Keratinocyte (primary cell): ENCODE data around the gene KNL1. TPM values are rescaled to one million over a fixed set of nuclear protein-coding genes. Genes with fewer than 3 reads are reported as not detected.
A peak's percentile ranks its signal among the peaks of the same experiment; 100 is the strongest.
"Not testable (repeated sequence)": the region's sequence is repeated elsewhere in the genome, so short reads cannot be mapped to it uniquely, and the experiment has no call there.

Experiments used
- DNase-seq: peaks from one replicate; pipeline ENCODE4 v3.0.0-alpha.2; 2011; ENCODE audit warnings: low read depth, missing footprints, low spot score
- FAIRE-seq: peaks from 2 replicates; lab custom pipeline; 2011; peaks lifted over from hg19 to GRCh38; lab: Jason Lieb, UNC
- H2AFZ ChIP-seq: 2 replicates; pipeline ENCODE4 v1.6.0; 2012; ENCODE audit warnings: low read length, control low read depth, inconsistent platforms; ENCODE audit not compliant: control insufficient read depth
- H3K27ac ChIP-seq: 2 replicates; pipeline ENCODE4 v1.5.1; 2011; ENCODE audit warnings: low read length; ENCODE audit not compliant: control insufficient read depth, insufficient read depth
- H3K27me3 ChIP-seq: 3 replicates; pipeline ENCODE4 v1.6.0; 2011; ENCODE audit warnings: low read length; ENCODE audit not compliant: control insufficient read depth, insufficient read depth; ENCODE audit errors: extremely low read depth
- H3K36me3 ChIP-seq, 2 experiments: 2 replicates in 1 of 2; 3 replicates in 1 of 2; pipeline ENCODE4 v1.5.1; 2011; ENCODE audit warnings: low read length in 2 of 2, mild to moderate bottlenecking in 1 of 2; ENCODE audit not compliant: control insufficient read depth in 2 of 2, insufficient read depth in 2 of 2; ENCODE audit errors: extremely low read depth in 1 of 2
- H3K4me1 ChIP-seq: 3 replicates; pipeline ENCODE4 v1.5.1; 2011; ENCODE audit warnings: low read length; ENCODE audit not compliant: control insufficient read depth, insufficient read depth; ENCODE audit errors: extremely low read depth
- H3K4me2 ChIP-seq: 3 replicates; pipeline ENCODE4 v1.6.0; 2011; ENCODE audit warnings: low read depth, low read length; ENCODE audit not compliant: control insufficient read depth, insufficient read depth; ENCODE audit errors: extremely low read depth
- H3K4me3 ChIP-seq, 3 experiments: fragments of 200-600 bp in 1 of 3; sonication (generic) in 1 of 3; 2 replicates in 2 of 3; 3 replicates in 1 of 3; pipeline ENCODE4 v1.5.1; 2011 to 2016; ENCODE audit warnings: low read length in 3 of 3, mild to moderate bottlenecking in 3 of 3, control low read depth in 2 of 3, inconsistent platforms in 1 of 3, low read depth in 1 of 3, mixed read lengths in 1 of 3, mixed run types in 1 of 3, moderate library complexity in 1 of 3; ENCODE audit not compliant: control insufficient read depth in 2 of 3, insufficient read depth in 2 of 3; ENCODE audit errors: extremely low read depth in 1 of 3
- H3K79me2 ChIP-seq: 2 replicates; pipeline ENCODE4 v1.6.0; 2012; ENCODE audit warnings: low read length; ENCODE audit not compliant: control insufficient read depth, insufficient read depth
- H3K9ac ChIP-seq: 3 replicates; pipeline ENCODE4 v1.6.0; 2011; ENCODE audit warnings: low read length; ENCODE audit not compliant: control insufficient read depth, insufficient read depth; ENCODE audit errors: extremely low read depth
- H3K9me1 ChIP-seq: 3 replicates; pipeline ENCODE4 v1.6.0; 2011; ENCODE audit warnings: low read length; ENCODE audit not compliant: control insufficient read depth, insufficient read depth; ENCODE audit errors: extremely low read depth
- H3K9me3 ChIP-seq: 2 replicates; pipeline ENCODE4 v1.5.1; 2012; ENCODE audit warnings: low read depth, low read length; ENCODE audit not compliant: control insufficient read depth
- H4K20me1 ChIP-seq: 3 replicates; pipeline ENCODE4 v1.6.0; 2011; ENCODE audit warnings: low read length; ENCODE audit not compliant: control insufficient read depth, insufficient read depth; ENCODE audit errors: extremely low read depth
- CTCF ChIP-seq, 3 experiments: IDR thresholded peaks in 1 of 3; conservative IDR thresholded peaks in 1 of 3; optimal IDR thresholded peaks in 1 of 3; 2 replicates in 2 of 3; 3 replicates in 1 of 3; pipeline versions ENCODE3 to v1.5.1; 2011; ENCODE audit warnings: low read length in 3 of 3, mild to moderate bottlenecking in 3 of 3, moderate library complexity in 2 of 3, control low read depth in 1 of 3, inconsistent platforms in 1 of 3; ENCODE audit not compliant: insufficient read depth in 2 of 3; ENCODE audit errors: extremely low read depth in 1 of 3
- EZH2 ChIP-seq: IDR thresholded peaks from one replicate; pipeline ENCODE4 v1.6.1; 2012; ENCODE audit warnings: inconsistent platforms, mild to moderate bottlenecking, low read length, moderate library complexity
- dilution Hi-C: fragments of 300-500 bp; cut with MboI; formaldehyde crosslinking; loops from one replicate; pipeline ENCODE4 v1.7.0; 2020; ENCODE audit warnings: low sequenced_read_pairs; ENCODE audit not compliant: extremely low pct_ligation_motif_present
- polyA plus RNA-seq, 5 experiments: library from polyadenylated mRNA; depleted of rRNA in 3 of 5; stranded (reverse) in 3 of 5; stranded (forward) in 1 of 5; unstranded in 1 of 5; fragments of >200 nt; gene quantifications; 1 replicate in 1 of 5; 2 replicates in 3 of 5; 3 replicates in 1 of 5; pipeline versions ENCODE4 v1.2.1 to v1.2.3, GENCODE V29; 2011 to 2012; ENCODE audit warnings: missing spikeins in 2 of 5, low read depth in 1 of 5, low replicate concordance in 1 of 5

Gene KNL1
- polyA plus RNA-seq, 1 donor (not counting 4 experiments of a cell fraction or from before 2014, with no cell fraction given) = 6.9 TPM

GRCh38 chr15:40680151-40680550, 86.1 kb downstream of the KNL1 start:
- Histone ChIP-seq H3K79me2 (no peaks in the 10 kb centered on the region), H3K4me3 (no peak overlapping the region), H3K9me3 (no peaks in the 10 kb centered on the region), H4K20me1 (no peaks in the 10 kb centered on the region), H3K4me1 (peaks cover 7% of the 10 kb centered on the region), H3K9ac (no peak overlapping the region), H3K27ac (no peak overlapping the region), H3K9me1 (no peaks in the 10 kb centered on the region), H3K4me2 (no peak overlapping the region), H3K36me3 (no peaks in the 10 kb centered on the region), H3K27me3 (no peaks in the 10 kb centered on the region), H2AFZ (no peak overlapping the region)
- dilution Hi-C loops = no loop called here
- TF ChIP-seq CTCF (optimal IDR thresholded peaks at IDR 0.05 in 1 of 3, IDR thresholded peaks at IDR 0.05 in 1 of 3, conservative IDR thresholded peaks at IDR 0.05 in 1 of 3; ENCODE audit: extremely low read depth in 1 of 3, insufficient read depth in 2 of 3, low read length in 3 of 3) (no peak), EZH2 (no peak)
- no peak for FAIRE-seq
- no peak for DNase-seq

GRCh38 chr15:40680959-40681358, 86.9 kb downstream of the KNL1 start:
- not testable (repeated sequence) for H3K4me1 ChIP-seq, H3K4me2 ChIP-seq

GRCh38 chr15:40684381-40684780, 90.3 kb downstream of the KNL1 start:
- Histone ChIP-seq H3K4me1 (peaks cover 7% of the 10 kb centered on the region), H3K79me2 (no peaks in the 10 kb centered on the region), H3K9me1 (no peaks in the 10 kb centered on the region), H3K36me3 (no peaks in the 10 kb centered on the region), H3K4me2 (peak overlapping the region; percentile 32), H3K27me3 (no peaks in the 10 kb centered on the region), H3K27ac (no peak overlapping the region), H3K4me3 (no peak overlapping the region), H3K9ac (no peak overlapping the region), H3K9me3 (no peaks in the 10 kb centered on the region), H2AFZ (no peak overlapping the region), H4K20me1 (no peaks in the 10 kb centered on the region)
- dilution Hi-C loops = no loop called here
- DNase-seq (no peak), FAIRE-seq (no peak)
- no peak for TF ChIP-seq CTCF (optimal IDR thresholded peaks at IDR 0.05 in 1 of 3, IDR thresholded peaks at IDR 0.05 in 1 of 3, conservative IDR thresholded peaks at IDR 0.05 in 1 of 3; ENCODE audit: extremely low read depth in 1 of 3, insufficient read depth in 2 of 3, low read length in 3 of 3)
- no peak for TF ChIP-seq EZH2

More at GRCh38 chr15:40680959-40681358, 86.9 kb downstream of the KNL1 start:
- DNase-seq, H4K20me1 ChIP-seq, H3K9me1 ChIP-seq, FAIRE-seq, H3K79me2 ChIP-seq, H3K9me3 ChIP-seq, H3K9ac ChIP-seq, H3K36me3 ChIP-seq, H3K4me3 ChIP-seq, H3K27ac ChIP-seq, H3K27me3 ChIP-seq, H2AFZ ChIP-seq, dilution Hi-C loops: not testable (repeated sequence)
